DMS79 treated with DMSO at 0.1 percent for 48 hours (cell line): ENCODE data around the gene CPT2.
A peak's percentile ranks its signal among the peaks of the same experiment; 100 is the strongest.

Source experiments
- DNase-seq: peaks from one replicate; lab custom pipeline; 2025; lab: John Stamatoyannopoulos, UW

The CPT2 gene

GRCh38 chr1:53196485-53197290 lies at the start of gene CPT2:
TSS of gene CPT2 (plus strand) at chr1:53196824. CDS start at chr1:53196944, 120 bp downstream.
- peak; percentile 88 for DNase-seq

GRCh38 chr1:53147174-53147573 lies 49.5 kb upstream of the CPT2 start:
- no peak for DNase-seq

- DNase-seq: no peak
Observed at GRCh38 chr1:53148123-53148522, 48.5 kb upstream of the CPT2 start.

- DNase-seq: no peak
Observed at GRCh38 chr1:53153752-53154151, 42.9 kb upstream of the CPT2 start.

- no peak for DNase-seq
Observed at GRCh38 chr1:53154859-53155438, 41.7 kb upstream of the CPT2 start.

- DNase-seq: peak; percentile 10
Observed at GRCh38 chr1:53155534-53155933, 41.1 kb upstream of the CPT2 start.

- DNase-seq: no peak
Observed at GRCh38 chr1:53155945-53156344, 40.7 kb upstream of the CPT2 start.

- no peak for DNase-seq
Observed at GRCh38 chr1:53156783-53157182, 39.8 kb upstream of the CPT2 start.

- DNase-seq: no peak
Observed at GRCh38 chr1:53158900-53159299, 37.7 kb upstream of the CPT2 start.

- DNase-seq: no peak
Observed at GRCh38 chr1:53160924-53161378, 35.7 kb upstream of the CPT2 start.

- no peak for DNase-seq
Observed at GRCh38 chr1:53162621-53163020, 34.0 kb upstream of the CPT2 start.

- DNase-seq: no peak
Observed at GRCh38 chr1:53163291-53163768, 33.3 kb upstream of the CPT2 start.

GRCh38 chr1:53165408-53165961 lies 31.1 kb upstream of the CPT2 start:
- no peak for DNase-seq

- no peak for DNase-seq
Observed at GRCh38 chr1:53166366-53166765, 30.3 kb upstream of the CPT2 start.

- DNase-seq: no peak
Observed at GRCh38 chr1:53166912-53167311, 29.7 kb upstream of the CPT2 start.

- peak; percentile 47 for DNase-seq
Observed at GRCh38 chr1:53172426-53173128, 24.0 kb upstream of the CPT2 start.

GRCh38 chr1:53174971-53175913 lies 21.4 kb upstream of the CPT2 start:
- DNase-seq: no peak

- DNase-seq: peak; percentile 93
Observed at GRCh38 chr1:53176452-53177208, 20.0 kb upstream of the CPT2 start.

- no peak for DNase-seq
Observed at GRCh38 chr1:53180226-53180625, 16.4 kb upstream of the CPT2 start.

GRCh38 chr1:53180951-53181350 lies 15.7 kb upstream of the CPT2 start:
- no peak for DNase-seq
